ENCODE measurements around the gene ZACN. TPM values are rescaled to one million over a fixed set of nuclear protein-coding genes. Genes with fewer than 3 reads are reported as not detected.

Gene ZACN
- total RNA-seq, 1 donor from 2014 or later, result 0.23 TPM

DNA sequence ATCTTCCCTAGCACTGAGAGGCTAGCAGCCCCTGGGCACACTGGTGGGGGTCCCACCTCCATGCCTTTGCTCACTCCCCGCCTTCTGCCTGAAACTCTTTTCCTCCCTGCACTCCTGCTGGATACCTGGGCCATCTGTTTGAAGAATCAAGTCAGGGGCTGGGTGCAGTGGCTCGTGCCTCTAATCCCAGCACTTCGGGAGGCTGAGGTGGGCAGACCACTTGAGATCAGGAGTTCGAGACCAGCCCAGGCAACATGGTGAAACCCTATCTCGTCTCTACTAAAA lies 46.4 kb downstream of the ZACN start:
- H3K79me2 ChIP-seq (ENCODE audit: insufficient read depth, low read length), result no peaks in the 10 kb centered on the region
- TF ChIP-seq, protein P1, sequence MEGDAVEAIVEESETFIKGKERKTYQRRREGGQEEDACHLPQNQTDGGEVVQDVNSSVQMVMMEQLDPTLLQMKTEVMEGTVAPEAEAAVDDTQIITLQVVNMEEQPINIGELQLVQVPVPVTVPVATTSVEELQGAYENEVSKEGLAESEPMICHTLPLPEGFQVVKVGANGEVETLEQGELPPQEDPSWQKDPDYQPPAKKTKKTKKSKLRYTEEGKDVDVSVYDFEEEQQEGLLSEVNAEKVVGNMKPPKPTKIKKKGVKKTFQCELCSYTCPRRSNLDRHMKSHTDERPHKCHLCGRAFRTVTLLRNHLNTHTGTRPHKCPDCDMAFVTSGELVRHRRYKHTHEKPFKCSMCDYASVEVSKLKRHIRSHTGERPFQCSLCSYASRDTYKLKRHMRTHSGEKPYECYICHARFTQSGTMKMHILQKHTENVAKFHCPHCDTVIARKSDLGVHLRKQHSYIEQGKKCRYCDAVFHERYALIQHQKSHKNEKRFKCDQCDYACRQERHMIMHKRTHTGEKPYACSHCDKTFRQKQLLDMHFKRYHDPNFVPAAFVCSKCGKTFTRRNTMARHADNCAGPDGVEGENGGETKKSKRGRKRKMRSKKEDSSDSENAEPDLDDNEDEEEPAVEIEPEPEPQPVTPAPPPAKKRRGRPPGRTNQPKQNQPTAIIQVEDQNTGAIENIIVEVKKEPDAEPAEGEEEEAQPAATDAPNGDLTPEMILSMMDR (IDR thresholded peaks at IDR 0.05; ENCODE audit: insufficient read depth, low read depth, low read length), result no peak
- no peak for TF ChIP-seq EZH2 (IDR thresholded peaks at IDR 0.05; ENCODE audit: insufficient read depth, low read length)
- H3K27ac ChIP-seq (ENCODE audit: low read depth, low read length), result no peak overlapping the region
- Mint-ChIP-seq H3K27me3 (ENCODE audit: low read depth, unreplicated experiment) (peaks cover 31% of the 10 kb centered on the region), H3K9me3 (ENCODE audit: unreplicated experiment) (no peaks in the 10 kb centered on the region), H3K36me3 (ENCODE audit: low read depth, unreplicated experiment) (no peaks in the 10 kb centered on the region), H3K4me1 (ENCODE audit: low read depth, unreplicated experiment) (no peaks in the 10 kb centered on the region), H3K4me3 (ENCODE audit: unreplicated experiment) (no peak overlapping the region), H3K27ac (ENCODE audit: unreplicated experiment) (no peak overlapping the region)
- H4K20me1 ChIP-seq (ENCODE audit: insufficient read depth, low read length), result no peaks in the 10 kb centered on the region
- H3K4me3 ChIP-seq (ENCODE audit: insufficient read depth, low read depth, low read length), result no peak overlapping the region
- no peak for DNase-seq (ENCODE audit: low read depth)
- no peak overlapping the region for H3K4me2 ChIP-seq (ENCODE audit: low read length)
- no peaks in the 10 kb centered on the region for H3K36me3 ChIP-seq (ENCODE audit: insufficient read depth, low read length)
- H2AFZ ChIP-seq (ENCODE audit: low read depth, low read length), result no peak overlapping the region
- H3K27me3 ChIP-seq (ENCODE audit: insufficient read depth, low read length), result peaks cover 3% of the 10 kb centered on the region
- peaks cover 4% of the 10 kb centered on the region for H3K4me1 ChIP-seq (ENCODE audit: insufficient read depth, low read length)
- no peaks in the 10 kb centered on the region for H3K9me3 ChIP-seq (ENCODE audit: insufficient read depth, low read depth, low read length)
- H3K9ac ChIP-seq (ENCODE audit: low read length), result no peak overlapping the region
- FAIRE-seq, result no peak

DNA sequence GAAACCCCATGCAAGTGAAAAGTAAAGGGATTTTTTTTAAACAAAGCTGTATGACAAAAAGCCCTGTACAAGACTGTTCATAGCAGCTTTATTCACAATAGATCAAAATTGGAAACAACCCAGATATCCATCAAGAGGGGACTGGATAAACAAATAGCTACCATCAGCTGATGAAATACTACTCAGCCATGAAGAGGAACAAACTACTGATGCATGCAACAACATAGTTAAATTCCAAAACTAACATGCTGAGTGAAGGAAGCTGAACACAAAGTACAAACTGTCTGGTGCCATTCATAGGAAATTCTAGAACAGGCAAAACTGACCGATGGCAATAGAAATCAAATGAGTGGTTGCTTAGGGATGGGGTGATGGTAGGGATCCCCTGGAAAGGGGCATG lies 46.9 kb downstream of the ZACN start:
- Mint-ChIP-seq H3K27ac (ENCODE audit: unreplicated experiment) (no peak overlapping the region), H3K36me3 (ENCODE audit: low read depth, unreplicated experiment) (no peaks in the 10 kb centered on the region), H3K4me1 (ENCODE audit: low read depth, unreplicated experiment) (no peaks in the 10 kb centered on the region), H3K9me3 (ENCODE audit: unreplicated experiment) (no peaks in the 10 kb centered on the region), H3K4me3 (ENCODE audit: unreplicated experiment) (no peak overlapping the region), H3K27me3 (ENCODE audit: low read depth, unreplicated experiment) (peaks cover 32% of the 10 kb centered on the region)
- Histone ChIP-seq H3K27me3 (ENCODE audit: insufficient read depth, low read length) (peaks cover 6% of the 10 kb centered on the region), H3K9ac (ENCODE audit: low read length) (no peak overlapping the region), H4K20me1 (ENCODE audit: insufficient read depth, low read length) (no peaks in the 10 kb centered on the region), H3K4me1 (ENCODE audit: insufficient read depth, low read length) (peaks cover 4% of the 10 kb centered on the region), H3K79me2 (ENCODE audit: insufficient read depth, low read length) (no peaks in the 10 kb centered on the region), H2AFZ (ENCODE audit: low read depth, low read length) (no peak overlapping the region), H3K4me2 (ENCODE audit: low read length) (no peak overlapping the region), H3K27ac (ENCODE audit: low read depth, low read length) (no peak overlapping the region), H3K9me3 (ENCODE audit: insufficient read depth, low read depth, low read length) (no peaks in the 10 kb centered on the region), H3K4me3 (ENCODE audit: insufficient read depth, low read depth, low read length) (no peak overlapping the region), H3K36me3 (ENCODE audit: insufficient read depth, low read length) (no peaks in the 10 kb centered on the region)
- FAIRE-seq, result no peak
- no peak for DNase-seq (ENCODE audit: low read depth)
- TF ChIP-seq, protein P1 (IDR thresholded peaks at IDR 0.05; ENCODE audit: insufficient read depth, low read depth, low read length), result no peak
- no peak for TF ChIP-seq EZH2 (IDR thresholded peaks at IDR 0.05; ENCODE audit: insufficient read depth, low read length)

DNA sequence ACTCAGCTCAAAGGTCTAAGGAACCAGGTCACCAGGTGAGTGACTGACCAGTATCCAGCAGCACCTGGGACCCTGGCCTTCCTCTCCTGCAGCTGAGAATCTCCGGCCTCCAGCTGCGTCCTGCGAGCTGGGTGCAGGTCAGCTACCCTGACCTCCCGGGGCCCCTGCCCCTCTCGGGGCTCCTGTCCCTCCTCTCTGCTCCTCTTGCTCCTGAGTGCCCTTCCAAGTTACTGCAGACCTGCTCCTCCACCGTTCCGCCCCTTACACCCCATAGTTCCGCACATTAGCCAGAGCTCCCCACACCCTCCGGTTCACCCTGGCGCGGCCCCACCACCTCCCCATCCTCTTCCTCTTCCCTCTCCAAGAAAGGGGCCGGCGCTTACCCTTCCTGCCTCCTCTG lies 51.5 kb downstream of the ZACN start:
- Mint-ChIP-seq H3K27ac (ENCODE audit: unreplicated experiment) (no peak overlapping the region), H3K4me3 (ENCODE audit: unreplicated experiment) (no peak overlapping the region), H3K36me3 (ENCODE audit: low read depth, unreplicated experiment) (no peaks in the 10 kb centered on the region), H3K9me3 (ENCODE audit: unreplicated experiment) (no peaks in the 10 kb centered on the region), H3K4me1 (ENCODE audit: low read depth, unreplicated experiment) (no peaks in the 10 kb centered on the region), H3K27me3 (ENCODE audit: low read depth, unreplicated experiment) (peaks cover 43% of the 10 kb centered on the region)
- no peak overlapping the region for H3K4me2 ChIP-seq (ENCODE audit: low read length)
- no peak overlapping the region for H3K4me3 ChIP-seq (ENCODE audit: insufficient read depth, low read depth, low read length)
- H3K79me2 ChIP-seq (ENCODE audit: insufficient read depth, low read length), result no peaks in the 10 kb centered on the region
- DNase-seq (ENCODE audit: low read depth) (no peak), FAIRE-seq (no peak)
- H3K27me3 ChIP-seq (ENCODE audit: insufficient read depth, low read length), result peaks cover 18% of the 10 kb centered on the region
- H3K36me3 ChIP-seq (ENCODE audit: insufficient read depth, low read length), result no peaks in the 10 kb centered on the region
- no peak overlapping the region for H3K9ac ChIP-seq (ENCODE audit: low read length)
- TF ChIP-seq EZH2 (IDR thresholded peaks at IDR 0.05; ENCODE audit: insufficient read depth, low read length), result no peak
- TF ChIP-seq, protein P1 (IDR thresholded peaks at IDR 0.05; ENCODE audit: insufficient read depth, low read depth, low read length), result no peak
- H3K27ac ChIP-seq (ENCODE audit: low read depth, low read length), result no peak overlapping the region
- H4K20me1 ChIP-seq (ENCODE audit: insufficient read depth, low read length), result no peaks in the 10 kb centered on the region
- no peaks in the 10 kb centered on the region for H3K9me3 ChIP-seq (ENCODE audit: insufficient read depth, low read depth, low read length)
- H3K4me1 ChIP-seq (ENCODE audit: insufficient read depth, low read length), result no peaks in the 10 kb centered on the region
- H2AFZ ChIP-seq (ENCODE audit: low read depth, low read length), result no peak overlapping the region

Measured in astrocyte (in vitro differentiated cells and primary cell).